ENCODE data around the gene LRRC2.
"Not testable (repeated sequence)": the region's sequence is repeated elsewhere in the genome, so short reads cannot be mapped to it uniquely, and the experiment has no call there.

The LRRC2 gene

GRCh38 chr3:46496746-46497555, 69.2 kb downstream of the LRRC2 start:
- DNase-seq (ENCODE audit: low read depth): no peak

GRCh38 chr3:46495901-46496456, 70.1 kb downstream of the LRRC2 start:
- DNase-seq (ENCODE audit: low read depth): peak; percentile 80

GRCh38 chr3:46494491-46494890, 71.6 kb downstream of the LRRC2 start:
- DNase-seq (ENCODE audit: low read depth): not testable (repeated sequence)

- DNase-seq (ENCODE audit: low read depth): no peak
Measured at GRCh38 chr3:46492890-46493547, 73.1 kb downstream of the LRRC2 start.

- DNase-seq (ENCODE audit: low read depth): no peak
Measured at GRCh38 chr3:46491089-46492070, 74.7 kb downstream of the LRRC2 start.

- DNase-seq (ENCODE audit: low read depth): no peak
Measured at GRCh38 chr3:46490338-46491084, 75.6 kb downstream of the LRRC2 start.

- DNase-seq (ENCODE audit: low read depth): peak; percentile 27
Measured at GRCh38 chr3:46489875-46490274, 76.2 kb downstream of the LRRC2 start.

- no peak for DNase-seq (ENCODE audit: low read depth)
Measured at GRCh38 chr3:46489381-46489780, 76.7 kb downstream of the LRRC2 start.

- peak; percentile 27 for DNase-seq (ENCODE audit: low read depth)
Measured at GRCh38 chr3:46488735-46489361, 77.3 kb downstream of the LRRC2 start.

GRCh38 chr3:46485779-46486175, 80.3 kb downstream of the LRRC2 start:
- DNase-seq (ENCODE audit: low read depth): no peak

- DNase-seq (ENCODE audit: low read depth): no peak
Measured at GRCh38 chr3:46484911-46485778, 81.0 kb downstream of the LRRC2 start.

GRCh38 chr3:46484388-46484787, 81.7 kb downstream of the LRRC2 start:
- no peak for DNase-seq (ENCODE audit: low read depth)

- no peak for DNase-seq (ENCODE audit: low read depth)
Measured at GRCh38 chr3:46483825-46484224, 82.3 kb downstream of the LRRC2 start.

GRCh38 chr3:46482632-46483350, 83.3 kb downstream of the LRRC2 start:
- peak; percentile 64 for DNase-seq (ENCODE audit: low read depth)

- no peak for DNase-seq (ENCODE audit: low read depth)
Measured at GRCh38 chr3:46481636-46482035, 84.5 kb downstream of the LRRC2 start.

- DNase-seq (ENCODE audit: low read depth): no peak
Measured at GRCh38 chr3:46480491-46481195, 85.5 kb downstream of the LRRC2 start.

- DNase-seq (ENCODE audit: low read depth): no peak
Measured at GRCh38 chr3:46479696-46480095, 86.4 kb downstream of the LRRC2 start.

- DNase-seq (ENCODE audit: low read depth): no peak
Measured at GRCh38 chr3:46479021-46479420, 87.1 kb downstream of the LRRC2 start.

All from GM04503 (cell line).